ENCODE data around the gene NR4A1. TPM values are rescaled to one million over a fixed set of nuclear protein-coding genes. Genes with fewer than 3 reads are reported as not detected.

Gene NR4A1
- polyA plus RNA-seq, 1 experiment = 4.4 TPM

GRCh38 chr12:52007982-52008510, 43.2 kb upstream of the NR4A1 start:
- no peak for DNase-seq (ENCODE audit: low read depth, low spot score)
- POLR2A ChIA-PET = interaction anchor here (0.6 to 2.3 kb wide), 5 partner anchors 10 to 43 kb away, joined by 3 to 15 read pairs (median 7); partner anchors contain the start of gene NR4A1

GRCh38 chr12:52009081-52009751, 42.0 kb upstream of the NR4A1 start:
- no peaks in the 10 kb centered on the region; the same call in 1 of the 2 replicates for H3K9me3 ChIP-seq (ENCODE audit: control insufficient read depth, insufficient read depth, low read length)
- CTCF ChIA-PET = interaction anchor here (0.6 to 15.4 kb wide), 3 partner anchors 13 to 923 kb away, joined by 5 to 599 read pairs (median 13); no protein-coding TSS in a partner anchor
- TF ChIP-seq CTCF (IDR thresholded peaks at IDR 0.05; ENCODE audit: low read depth, low read length) = no peak
- peaks cover 6% of the 10 kb centered on the region for H3K27me3 ChIP-seq (ENCODE audit: control insufficient read depth, insufficient read depth, low read length)
- H3K27ac ChIP-seq (ENCODE audit: low read depth, low read length) = peak overlapping the region; percentile 87
- POLR2A ChIA-PET = interaction anchor here (1.1 to 1.8 kb wide), 3 partner anchors 9 to 16 kb away, joined by 3 to 7 read pairs (median 4); no protein-coding TSS in a partner anchor
- H3K4me3 ChIP-seq (ENCODE audit: low read depth, low read length) = peak overlapping the region; percentile 20; the same call in 1 of the 2 replicates
- no peak for DNase-seq (ENCODE audit: low read depth, low spot score)

More at GRCh38 chr12:52007982-52008510, 43.2 kb upstream of the NR4A1 start:
- Histone ChIP-seq H3K27me3 (ENCODE audit: control insufficient read depth, insufficient read depth, low read length) (peaks cover 6% of the 10 kb centered on the region), H3K4me3 (ENCODE audit: low read depth, low read length) (peak overlapping the region; percentile 81), H3K9me3 (ENCODE audit: control insufficient read depth, insufficient read depth, low read length) (no peaks in the 10 kb centered on the region; the same call in 1 of the 2 replicates), H3K27ac (ENCODE audit: low read depth, low read length) (no peak overlapping the region)
- CTCF ChIA-PET = interaction anchor here (0.6 to 15.4 kb wide), 2 partner anchors 14 to 112 kb away, joined by 5 to 599 read pairs; no protein-coding TSS in a partner anchor
- TF ChIP-seq CTCF (IDR thresholded peaks at IDR 0.05; ENCODE audit: low read depth, low read length) = no peak

GRCh38 chr12:52010152-52010622, 41.1 kb upstream of the NR4A1 start:
- H3K4me3 ChIP-seq (ENCODE audit: low read depth, low read length) = peak overlapping the region; percentile 43
- H3K27me3 ChIP-seq (ENCODE audit: control insufficient read depth, insufficient read depth, low read length) = peaks cover 6% of the 10 kb centered on the region
- peak overlapping the region; percentile 87 for H3K27ac ChIP-seq (ENCODE audit: low read depth, low read length)
- H3K9me3 ChIP-seq (ENCODE audit: control insufficient read depth, insufficient read depth, low read length) = no peaks in the 10 kb centered on the region; the same call in 1 of the 2 replicates
- no peak for TF ChIP-seq CTCF (IDR thresholded peaks at IDR 0.05; ENCODE audit: low read depth, low read length)
- ChIA-PET CTCF (interaction anchor here (0.6 to 15.4 kb wide), 9 partner anchors 12 to 1023 kb away, joined by 3 to 599 read pairs (median 4); no protein-coding TSS in a partner anchor), POLR2A (interaction anchor here (0.7 to 1.8 kb wide), 7 partner anchors 11 to 141 kb away, joined by 3 to 9 read pairs (median 4); no protein-coding TSS in a partner anchor)
- DNase-seq (ENCODE audit: low read depth, low spot score) = peak; percentile 81

GRCh38 chr12:52010692-52011601, 40.3 kb upstream of the NR4A1 start:
- ChIA-PET CTCF (interaction anchor here (0.6 to 15.4 kb wide), 8 partner anchors 7 to 110 kb away, joined by 3 to 599 read pairs (median 4); no protein-coding TSS in a partner anchor), POLR2A (interaction anchor here (0.7 to 1.8 kb wide), 7 partner anchors 10 to 142 kb away, joined by 3 to 9 read pairs (median 4); no protein-coding TSS in a partner anchor)
- H3K9me3 ChIP-seq (ENCODE audit: control insufficient read depth, insufficient read depth, low read length) = no peaks in the 10 kb centered on the region; the same call in 1 of the 2 replicates
- no peak for TF ChIP-seq CTCF (IDR thresholded peaks at IDR 0.05; ENCODE audit: low read depth, low read length)
- peak overlapping the region; percentile 43; the same call in 1 of the 2 replicates for H3K4me3 ChIP-seq (ENCODE audit: low read depth, low read length)
- peaks cover 5% of the 10 kb centered on the region for H3K27me3 ChIP-seq (ENCODE audit: control insufficient read depth, insufficient read depth, low read length)
- DNase-seq (ENCODE audit: low read depth, low spot score) = no peak
- H3K27ac ChIP-seq (ENCODE audit: low read depth, low read length) = peak overlapping the region; percentile 87

All from AG04450 (cell line).